Suprapubic skin (tissue), 3 donors: ENCODE results near the gene PTPRS.

Experiments used
- CTCF ChIP-seq, 2 donors: fragments of 200-600 bp in 1 of 2; fragments of 450-650 bp in 1 of 2; sonication (generic) in 1 of 2; IDR thresholded peaks; one replicate each; pipeline ENCODE4 v1.5.1; 2016 to 2019; ENCODE audit warnings: antibody characterized with exemption in 2 of 2, mild to moderate bottlenecking in 1 of 2, moderate library complexity in 1 of 2
- POLR2A ChIP-seq, 2 donors: fragments of 450-650 bp; IDR thresholded peaks; one replicate each; pipeline ENCODE4 v1.6.1; 2017; ENCODE audit warnings: antibody characterized with exemption in 2 of 2, mild to moderate bottlenecking in 2 of 2, moderate library complexity in 2 of 2

- TF ChIP-seq CTCF (IDR thresholded peaks at IDR 0.05) (no peak), POLR2A (IDR thresholded peaks at IDR 0.05) (no peak)
Observed at GRCh38 chr19:5298471-5298901, 42.1 kb downstream of the PTPRS start.
